Omental fat pad (tissue), 4 donors: ENCODE measurements around the gene DCLK2. TPM values are rescaled to one million over a fixed set of nuclear protein-coding genes. Genes with fewer than 3 reads are reported as not detected.
"Not testable (repeated sequence)": the region's sequence is repeated elsewhere in the genome, so short reads cannot be mapped to it uniquely, and the experiment has no call there.

Experiments
- ATAC-seq: fragments of 150-250 bp; one replicate; pipeline ENCODE4 v1.9.1; 2016; ENCODE audit warnings: mild to moderate bottlenecking, moderate library complexity; ENCODE audit not compliant: low FRiP score
- DNase-seq: peaks from one replicate; pipeline ENCODE4 v3.0.0-alpha.2; 2019; ENCODE audit warnings: low spot score
- CTCF ChIP-seq, 3 donors: fragments of 450-650 bp; IDR thresholded peaks; one replicate each; pipeline ENCODE4 v1.5.1; 2016 to 2017; ENCODE audit warnings: antibody characterized with exemption in 3 of 3, mild to moderate bottlenecking in 3 of 3, moderate library complexity in 2 of 3
- total RNA-seq, 4 donors: library from RNA; depleted of rRNA; stranded (reverse); fragments of >200 nt; gene quantifications; one replicate each; pipeline ENCODE4 v1.1.0, GENCODE V29; 2016

The DCLK2 gene
- total RNA-seq, 4 donors from 2014 or later: 4.9 to 8.8 (median 6.7) TPM

GRCh38 chr4:150167054-150167453, 88.8 kb downstream of the DCLK2 start:
- DNase-seq (no peak), ATAC-seq (no peak)
- TF ChIP-seq CTCF (IDR thresholded peaks at IDR 0.05): no peak

- DNase-seq (no peak), ATAC-seq (no peak)
- no peak for TF ChIP-seq CTCF (IDR thresholded peaks at IDR 0.05)
These were observed 95.2 kb downstream of the DCLK2 start for GRCh38 chr4:150173432-150173861.

- no peak for TF ChIP-seq CTCF (IDR thresholded peaks at IDR 0.05)
- ATAC-seq (no peak), DNase-seq (no peak)
These were observed 95.7 kb downstream of the DCLK2 start for GRCh38 chr4:150173982-150174398.

GRCh38 chr4:150176547-150176946, 98.3 kb downstream of the DCLK2 start:
- no peak for ATAC-seq
- TF ChIP-seq CTCF (IDR thresholded peaks at IDR 0.05): no peak
- no peak for DNase-seq

- ATAC-seq (no peak), DNase-seq (no peak)
- TF ChIP-seq CTCF (IDR thresholded peaks at IDR 0.05): no peak
These were observed 99.9 kb downstream of the DCLK2 start for GRCh38 chr4:150178161-150178560.

GRCh38 chr4:150181536-150181935, 103.3 kb downstream of the DCLK2 start:
- ATAC-seq (no peak), DNase-seq (no peak)
- TF ChIP-seq CTCF (IDR thresholded peaks at IDR 0.05): no peak

GRCh38 chr4:150182794-150183193, 104.5 kb downstream of the DCLK2 start:
- DNase-seq: no peak
- TF ChIP-seq CTCF (IDR thresholded peaks at IDR 0.05): no peak
- ATAC-seq: no peak

GRCh38 chr4:150185033-150185432, 106.8 kb downstream of the DCLK2 start:
- not testable (repeated sequence) for DNase-seq, ATAC-seq
